Iris pigment epithelial cell (primary cell): Measurements from ENCODE around the gene EZH2.

ENCODE experiments used
- DNase-seq: peaks from one replicate; pipeline ENCODE4 v3.0.0-alpha.2; 2011; ENCODE audit warnings: low read depth

EZH2 gene

GRCh38 chr7:148898845-148899484, 14.9 kb upstream of the EZH2 start:
- DNase-seq = no peak

- no peak for DNase-seq
These were observed 10.5 kb upstream of the EZH2 start for GRCh38 chr7:148894591-148894990.

GRCh38 chr7:148893071-148893470, 9.0 kb upstream of the EZH2 start:
- DNase-seq = no peak

- DNase-seq = no peak
These were observed 4.2 kb upstream of the EZH2 start for GRCh38 chr7:148888300-148888699.

GRCh38 chr7:148886844-148887243, 2.8 kb upstream of the EZH2 start:
- DNase-seq = no peak

GRCh38 chr7:148884299-148885022, 370 bp upstream of the EZH2 start:
- peak; percentile 90 for DNase-seq

- peak; percentile 9 for DNase-seq
These were observed 634 bp downstream of the EZH2 start for GRCh38 chr7:148883266-148884048.

- DNase-seq = peak; percentile 6
These were observed 1.2 kb downstream of the EZH2 start for GRCh38 chr7:148882841-148883265.

- no peak for DNase-seq
These were observed 1.9 kb downstream of the EZH2 start for GRCh38 chr7:148882192-148882591.

GRCh38 chr7:148878317-148878716, 5.8 kb downstream of the EZH2 start:
- DNase-seq = no peak

- no peak for DNase-seq
These were observed 6.6 kb downstream of the EZH2 start for GRCh38 chr7:148877517-148877916.

- no peak for DNase-seq
These were observed 11.9 kb downstream of the EZH2 start for GRCh38 chr7:148872188-148872587.

- no peak for DNase-seq
These were observed 12.5 kb downstream of the EZH2 start for GRCh38 chr7:148871551-148871950.

- DNase-seq = no peak
These were observed 13.1 kb downstream of the EZH2 start for GRCh38 chr7:148871030-148871429.

- DNase-seq = no peak
These were observed 15.8 kb downstream of the EZH2 start for GRCh38 chr7:148868378-148868674.

GRCh38 chr7:148867596-148868377, 16.3 kb downstream of the EZH2 start:
- no peak for DNase-seq

GRCh38 chr7:148866362-148866761, 17.7 kb downstream of the EZH2 start:
- DNase-seq = no peak

- no peak for DNase-seq
These were observed 18.8 kb downstream of the EZH2 start for GRCh38 chr7:148865283-148865682.

GRCh38 chr7:148863324-148863723, 20.8 kb downstream of the EZH2 start:
- DNase-seq = no peak

GRCh38 chr7:148862481-148862880, 21.6 kb downstream of the EZH2 start:
- DNase-seq = no peak

- no peak for DNase-seq
These were observed 25.6 kb downstream of the EZH2 start for GRCh38 chr7:148858489-148858888.

GRCh38 chr7:148856891-148857290, 27.2 kb downstream of the EZH2 start:
- DNase-seq = peak; percentile 74

GRCh38 chr7:148856578-148856881, 27.6 kb downstream of the EZH2 start:
- no peak for DNase-seq
